GM18907 (cell line): ENCODE results near the gene ILDR2.

ENCODE experiments used
- ATAC-seq: cut with Tn5 transposase; IDR thresholded peaks from one replicate; pipeline ENCODE4 v1.9.1; 2021; ENCODE audit warnings: mild to moderate bottlenecking, moderate library complexity; ENCODE audit not compliant: unreplicated experiment

Gene ILDR2

GRCh38 chr1:166972193-166972592, 3.1 kb downstream of the ILDR2 start:
- no peak for ATAC-seq

- ATAC-seq = no peak
These were observed 4.1 kb downstream of the ILDR2 start for GRCh38 chr1:166971252-166971651.

- peak; percentile 88 for ATAC-seq
These were observed 6.2 kb downstream of the ILDR2 start for GRCh38 chr1:166969074-166969677.

GRCh38 chr1:166960858-166961474, 14.4 kb downstream of the ILDR2 start:
- ATAC-seq = peak; percentile 75

- ATAC-seq = no peak
These were observed 18.5 kb downstream of the ILDR2 start for GRCh38 chr1:166956872-166957271.

- no peak for ATAC-seq
These were observed 19.1 kb downstream of the ILDR2 start for GRCh38 chr1:166956057-166956850.

GRCh38 chr1:166953491-166953890, 21.8 kb downstream of the ILDR2 start:
- ATAC-seq = no peak

- no peak for ATAC-seq
These were observed 23.2 kb downstream of the ILDR2 start for GRCh38 chr1:166952002-166952746.

- no peak for ATAC-seq
These were observed 24.3 kb downstream of the ILDR2 start for GRCh38 chr1:166951050-166951449.

- no peak for ATAC-seq
These were observed 25.2 kb downstream of the ILDR2 start for GRCh38 chr1:166950156-166950555.

- no peak for ATAC-seq
These were observed 26.4 kb downstream of the ILDR2 start for GRCh38 chr1:166948856-166949350.

- ATAC-seq = no peak
These were observed 27.8 kb downstream of the ILDR2 start for GRCh38 chr1:166947398-166948043.

GRCh38 chr1:166944186-166944967, 31.0 kb downstream of the ILDR2 start:
- peak; percentile 55 for ATAC-seq

GRCh38 chr1:166939741-166940375, 35.5 kb downstream of the ILDR2 start:
- no peak for ATAC-seq

- ATAC-seq = no peak
These were observed 37.4 kb downstream of the ILDR2 start for GRCh38 chr1:166937962-166938361.

GRCh38 chr1:166937329-166937728, 38.0 kb downstream of the ILDR2 start:
- ATAC-seq = no peak

- ATAC-seq = no peak
These were observed 41.7 kb downstream of the ILDR2 start for GRCh38 chr1:166933633-166934032.

GRCh38 chr1:166933140-166933539, 42.2 kb downstream of the ILDR2 start:
- ATAC-seq = no peak

GRCh38 chr1:166929911-166930310, 45.4 kb downstream of the ILDR2 start:
- no peak for ATAC-seq
